IPS-NIHi7 (cell line): ENCODE measurements around the gene TMOD1.
"Not testable (repeated sequence)": the region's sequence is repeated elsewhere in the genome, so short reads cannot be mapped to it uniquely, and the experiment has no call there.

Experiments used
- DNase-seq: peaks from one replicate; pipeline ENCODE4 v3.0.0; 2012; ENCODE audit warnings: mixed read lengths; ENCODE audit errors: extremely low spot score

Gene TMOD1

DNA sequence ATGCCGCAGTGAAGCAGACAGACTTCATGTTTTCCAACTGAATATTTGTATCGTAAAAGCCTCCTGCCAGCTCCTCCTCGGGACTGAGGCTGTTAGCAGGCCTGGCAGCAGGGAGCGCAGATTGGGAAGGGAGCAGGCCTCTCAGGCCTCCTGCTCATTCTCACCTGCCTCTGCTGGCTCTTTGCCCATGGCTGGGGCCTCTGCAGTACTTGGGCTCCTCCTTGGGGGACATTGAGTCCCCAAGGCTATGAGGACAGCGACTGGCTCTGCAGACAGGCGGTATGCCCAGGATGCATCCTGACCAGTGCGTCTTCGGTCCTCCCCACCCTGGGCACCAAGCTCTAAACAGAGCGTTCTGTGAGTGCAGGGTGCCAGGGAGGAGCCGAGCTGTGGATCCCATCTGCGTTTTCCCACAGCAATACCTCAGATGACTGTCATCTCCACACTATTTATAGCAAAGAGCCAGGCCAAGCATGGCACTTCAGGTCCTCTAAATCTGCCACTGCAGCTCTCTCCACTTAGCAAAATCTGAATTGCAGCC lies 93.0 kb downstream of the TMOD1 start:
- DNase-seq, result no peak

DNA sequence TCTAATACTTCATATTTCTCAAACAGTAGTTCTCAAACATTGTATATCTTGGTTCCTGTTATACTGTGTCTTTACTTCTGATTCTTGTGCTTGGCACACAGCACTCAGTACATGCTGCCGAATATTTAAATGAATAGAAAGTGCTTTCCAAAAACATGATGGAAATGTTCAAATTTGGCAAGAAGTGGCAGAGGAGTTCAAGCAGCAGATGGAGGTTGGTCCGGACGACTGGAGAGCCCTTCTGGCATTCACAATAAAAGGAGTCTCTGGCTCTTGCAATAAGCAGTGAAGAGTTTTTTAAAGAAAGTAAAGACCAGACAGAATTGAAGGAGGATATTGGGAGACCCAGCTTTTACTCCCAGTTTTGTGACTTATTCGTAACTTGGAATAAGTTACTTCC lies 95.4 kb downstream of the TMOD1 start:
- DNase-seq, result no peak

- peak; percentile 81 for DNase-seq
Measured at GRCh38 chr9:97598461-97599288, 97.2 kb downstream of the TMOD1 start.

DNA sequence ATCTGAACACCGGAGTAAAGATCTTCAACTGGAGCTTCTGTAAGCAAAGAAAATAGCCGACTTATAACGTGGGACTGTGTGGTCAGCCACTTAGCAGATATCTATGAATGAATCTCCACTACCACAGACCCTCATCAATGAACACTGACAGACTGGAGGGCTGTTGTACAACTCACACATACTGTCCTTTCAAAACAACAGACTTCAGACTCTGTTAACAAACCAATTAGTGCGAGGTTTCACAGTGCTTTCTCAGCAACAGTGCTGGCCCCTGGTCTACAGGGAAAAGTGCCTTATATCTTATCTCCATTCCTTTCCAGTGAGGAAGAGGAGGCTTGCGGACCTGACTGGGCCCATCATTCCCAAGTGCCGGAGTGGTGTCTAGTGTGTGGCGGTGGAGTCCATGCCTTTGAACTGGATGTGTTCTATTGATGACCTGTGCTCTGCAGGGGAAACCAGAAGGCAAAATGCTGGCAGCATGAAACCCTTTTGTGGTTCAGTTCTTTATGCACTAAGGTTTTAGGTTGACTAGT lies 97.9 kb downstream of the TMOD1 start:
- no peak for DNase-seq

DNA sequence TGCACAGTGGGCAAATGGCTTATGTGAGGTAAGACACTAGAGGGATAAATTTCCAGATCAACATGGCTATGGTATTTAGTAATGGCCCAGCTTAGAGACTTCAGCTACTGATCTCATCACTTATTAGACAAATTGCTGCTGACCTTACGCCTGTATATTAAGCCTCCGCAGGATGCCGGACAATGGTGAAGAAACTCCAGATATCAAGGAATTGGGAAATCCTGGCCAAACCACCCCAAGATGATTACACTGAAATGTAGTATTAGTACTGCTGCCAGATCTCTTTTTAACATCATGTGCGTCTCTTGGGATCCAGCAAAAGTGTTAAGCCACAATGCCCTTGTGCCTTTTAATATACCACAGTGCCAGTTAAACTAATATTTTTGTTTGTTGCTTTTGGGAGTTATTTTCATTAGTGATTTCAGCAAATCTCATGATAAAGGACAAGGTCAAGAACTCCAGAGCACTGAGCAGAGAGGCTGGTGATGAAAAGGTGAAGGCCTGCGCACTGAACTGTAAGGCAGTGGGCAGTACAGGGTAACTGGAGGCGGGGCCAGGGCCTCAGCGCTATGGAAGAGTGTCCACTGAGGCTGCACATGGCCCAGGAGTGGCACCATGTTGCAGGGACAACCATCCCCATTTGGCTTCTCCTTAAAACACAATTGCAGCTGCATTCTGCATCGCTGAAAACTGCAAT lies 99.2 kb downstream of the TMOD1 start:
- no peak for DNase-seq

DNA sequence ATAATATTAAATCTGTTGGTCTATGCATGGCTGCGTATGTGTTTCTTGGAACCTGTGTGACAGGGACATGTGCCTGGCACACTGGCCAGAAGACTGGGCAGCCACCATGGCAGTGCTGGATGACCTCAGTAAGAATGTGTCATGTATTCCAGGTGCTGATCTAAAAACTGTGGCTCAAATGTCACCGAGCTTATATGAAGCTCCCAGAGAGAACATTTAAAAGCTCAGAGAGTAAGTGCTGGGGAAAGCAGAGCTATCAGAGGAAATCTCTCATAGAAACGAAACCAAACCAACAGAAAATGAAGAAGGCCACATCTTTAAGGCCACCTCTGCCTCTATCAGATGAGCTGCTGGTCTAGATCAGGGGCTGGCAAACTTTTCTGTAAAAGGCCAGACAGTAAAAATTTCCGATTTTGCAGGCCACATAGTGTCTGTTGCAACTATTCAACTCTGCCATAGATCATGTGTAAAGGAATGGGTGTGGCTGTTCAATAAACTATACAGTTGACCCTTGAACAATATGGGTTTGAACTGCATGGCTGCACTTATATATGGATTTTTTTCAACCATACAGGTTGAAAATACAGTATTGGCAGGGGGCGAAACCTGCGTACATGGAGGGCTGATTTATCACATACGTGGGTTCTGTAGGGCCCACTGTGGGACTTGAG lies 99.9 kb downstream of the TMOD1 start:
- DNase-seq, result no peak

- no peak for DNase-seq
Measured at GRCh38 chr9:97602430-97602829, 101.0 kb downstream of the TMOD1 start.

DNA sequence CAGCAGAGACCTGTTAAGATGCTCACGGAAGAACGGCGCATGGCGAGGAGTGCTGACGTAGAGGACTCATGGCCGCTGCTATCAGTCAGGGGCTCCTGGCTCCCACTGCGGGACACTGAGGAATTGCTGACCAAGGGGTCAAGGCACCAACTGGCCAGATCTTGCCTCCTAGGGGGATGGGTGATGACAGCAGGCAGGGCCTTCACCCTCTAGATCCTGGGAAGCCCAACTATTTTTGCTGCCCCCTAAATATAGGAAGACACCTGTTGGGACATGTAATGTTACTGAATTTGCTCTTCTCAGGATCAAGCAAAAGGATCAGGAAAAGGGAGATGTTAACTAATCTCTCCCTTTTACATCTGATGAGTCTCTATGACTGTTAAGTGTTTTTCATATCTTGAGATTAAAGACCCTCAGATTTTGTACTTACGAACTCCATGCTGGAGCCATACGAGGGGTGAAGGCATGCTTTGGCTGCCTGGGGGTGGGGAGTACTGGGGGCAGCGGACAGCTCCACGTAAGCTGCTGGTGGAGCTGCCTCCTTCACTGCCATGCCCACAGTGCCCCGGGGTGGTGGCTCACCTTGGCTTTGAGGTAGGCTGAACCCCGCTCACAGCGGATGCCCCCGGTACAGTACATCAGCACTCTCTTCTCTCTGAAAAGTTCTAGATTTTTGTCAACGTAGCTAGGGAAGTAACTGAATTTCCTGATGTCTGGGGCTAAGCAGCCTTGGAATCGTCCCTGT lies 103.6 kb downstream of the TMOD1 start:
- DNase-seq, result no peak

GRCh38 chr9:97615439-97616072 lies 114.1 kb downstream of the TMOD1 start:
- peak; percentile 71 for DNase-seq

DNA sequence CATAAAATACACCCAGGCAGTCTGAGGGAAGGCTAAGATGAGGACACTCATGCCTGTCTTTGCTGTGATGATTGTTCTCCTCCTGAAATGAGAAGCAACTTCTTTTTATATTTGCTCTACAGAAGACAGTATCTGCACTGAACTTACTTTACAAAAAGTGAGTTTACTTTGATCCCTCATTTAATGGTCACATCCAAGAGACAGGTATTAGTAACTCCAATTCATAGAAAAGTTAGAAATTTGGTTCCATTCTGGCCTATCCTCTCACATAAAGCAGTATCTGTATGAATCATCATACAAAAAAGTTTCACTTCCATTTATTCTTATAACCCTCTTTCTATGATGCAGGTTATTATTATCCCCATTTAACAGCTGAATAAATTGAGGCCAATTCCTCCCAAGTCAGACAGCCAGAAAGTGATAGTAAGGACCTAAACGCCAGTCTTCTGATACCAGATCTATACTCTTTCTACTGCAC lies 116.5 kb downstream of the TMOD1 start:
- no peak for DNase-seq

DNA sequence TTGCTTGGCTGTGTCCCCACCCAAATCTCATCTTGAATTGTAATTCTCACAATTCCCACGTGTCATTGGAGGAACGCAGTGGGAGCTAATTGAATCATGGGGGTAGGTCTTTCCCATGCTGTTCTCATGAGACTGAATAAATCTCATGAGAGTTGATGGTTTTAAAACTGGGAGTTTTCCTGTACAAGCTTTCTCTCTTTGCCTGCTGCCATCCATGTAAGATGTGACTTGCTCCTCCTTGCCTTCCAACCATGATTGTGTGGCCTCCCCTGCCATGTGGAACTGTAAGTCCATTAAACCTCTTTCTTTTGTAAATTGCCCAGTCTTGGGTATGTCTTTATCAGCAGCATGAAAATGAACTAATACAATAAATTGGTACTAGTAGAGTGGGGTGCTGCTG lies 118.6 kb downstream of the TMOD1 start:
- not testable (repeated sequence) for DNase-seq

DNA sequence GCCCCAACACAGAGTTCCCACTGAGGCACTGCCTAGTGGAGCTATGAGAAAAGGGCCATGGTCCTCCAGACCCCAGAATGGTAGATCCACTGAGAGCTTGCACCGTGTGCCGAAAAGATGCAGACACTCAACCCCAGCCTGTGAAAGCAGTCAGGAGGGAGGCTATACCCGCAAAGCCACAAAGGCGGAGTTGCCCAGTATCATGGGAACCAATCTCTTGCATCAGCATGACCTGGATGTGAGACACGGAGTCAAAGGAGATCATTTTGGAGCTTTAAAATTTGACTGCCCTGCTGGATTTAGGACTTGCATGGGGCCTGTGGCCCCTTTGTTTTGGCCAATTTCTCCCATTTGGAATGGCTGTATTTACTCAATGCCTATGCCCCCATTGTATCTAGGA lies 121.0 kb downstream of the TMOD1 start:
- DNase-seq, result not testable (repeated sequence)

- DNase-seq, result no peak
Measured at GRCh38 chr9:97623946-97624345, 122.5 kb downstream of the TMOD1 start.

GRCh38 chr9:97625620-97626019 lies 124.2 kb downstream of the TMOD1 start:
- DNase-seq, result no peak

DNA sequence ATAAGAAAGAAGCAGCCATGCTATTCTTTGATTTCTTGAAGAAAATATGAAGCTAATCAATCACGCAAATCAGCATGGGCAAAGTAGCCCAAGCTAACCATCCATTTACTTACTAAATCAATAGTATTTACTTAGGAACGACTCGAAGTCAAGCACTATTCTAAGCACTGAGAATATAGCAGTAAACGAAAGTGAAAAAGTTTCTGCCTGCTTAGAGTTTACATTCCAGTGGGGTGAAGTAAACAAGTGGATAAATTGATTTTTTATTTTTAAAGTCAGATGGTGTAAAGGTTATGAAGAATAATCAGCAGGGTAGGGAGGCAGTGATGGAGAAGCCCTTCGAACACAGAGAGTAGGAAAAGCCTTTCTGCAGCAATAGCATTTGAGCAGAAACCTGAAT lies 126.2 kb downstream of the TMOD1 start:
- no peak for DNase-seq

DNA sequence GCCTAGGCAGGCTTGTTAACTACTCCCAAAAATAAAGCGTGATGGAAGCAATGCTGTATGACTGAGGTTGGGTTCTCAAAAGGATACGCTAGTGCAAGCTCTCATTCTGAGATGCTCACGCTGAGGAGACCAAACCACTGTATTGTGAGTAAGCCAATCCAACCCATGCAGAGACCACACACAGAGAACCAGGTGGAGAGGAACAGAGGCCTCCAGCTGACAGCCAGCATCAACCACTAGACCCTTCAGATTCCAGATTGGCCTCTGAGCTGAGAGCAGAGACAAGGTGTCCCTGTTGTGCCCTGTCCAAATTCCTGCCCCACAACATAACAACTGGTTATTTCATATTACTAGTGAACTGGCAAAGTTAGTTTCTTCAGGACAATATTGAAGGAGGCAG lies 127.2 kb downstream of the TMOD1 start:
- no peak for DNase-seq

DNA sequence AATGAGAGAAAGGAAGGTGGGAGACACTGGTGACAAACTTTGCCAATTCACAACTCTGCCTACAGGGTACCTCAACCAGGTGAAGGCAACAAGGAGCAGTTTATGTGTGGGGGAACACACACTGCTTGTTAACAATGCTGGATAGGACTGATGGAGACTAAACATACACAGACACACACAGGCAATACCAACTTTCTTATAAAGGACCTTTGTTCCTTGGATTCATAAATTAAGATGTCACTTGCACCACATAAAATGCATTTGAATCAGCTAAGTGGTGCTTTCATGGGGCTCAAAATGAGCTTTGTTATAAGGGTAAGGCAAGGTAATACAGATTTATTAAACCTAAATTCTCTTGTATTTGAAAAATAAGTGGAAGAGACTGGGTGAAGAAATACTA lies 127.7 kb downstream of the TMOD1 start:
- DNase-seq, result no peak

DNA sequence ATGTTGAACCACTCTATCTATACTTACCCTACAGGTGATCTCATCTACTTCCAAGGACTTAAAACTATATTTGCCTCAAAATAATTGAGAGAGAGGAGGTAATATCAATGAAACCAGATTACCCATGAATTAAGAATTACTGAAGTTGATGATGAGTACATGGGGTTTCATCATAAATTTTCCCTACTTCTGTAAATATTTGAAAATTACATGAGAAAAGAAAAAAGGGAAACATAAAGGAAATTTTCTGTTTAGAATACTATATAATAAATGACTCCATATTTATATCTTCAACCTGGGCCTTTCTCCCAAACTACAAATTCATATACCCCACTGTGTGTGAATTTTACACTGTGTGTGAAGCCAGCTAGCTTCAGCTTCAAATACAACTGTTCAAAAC lies 129.1 kb downstream of the TMOD1 start:
- no peak for DNase-seq

DNA sequence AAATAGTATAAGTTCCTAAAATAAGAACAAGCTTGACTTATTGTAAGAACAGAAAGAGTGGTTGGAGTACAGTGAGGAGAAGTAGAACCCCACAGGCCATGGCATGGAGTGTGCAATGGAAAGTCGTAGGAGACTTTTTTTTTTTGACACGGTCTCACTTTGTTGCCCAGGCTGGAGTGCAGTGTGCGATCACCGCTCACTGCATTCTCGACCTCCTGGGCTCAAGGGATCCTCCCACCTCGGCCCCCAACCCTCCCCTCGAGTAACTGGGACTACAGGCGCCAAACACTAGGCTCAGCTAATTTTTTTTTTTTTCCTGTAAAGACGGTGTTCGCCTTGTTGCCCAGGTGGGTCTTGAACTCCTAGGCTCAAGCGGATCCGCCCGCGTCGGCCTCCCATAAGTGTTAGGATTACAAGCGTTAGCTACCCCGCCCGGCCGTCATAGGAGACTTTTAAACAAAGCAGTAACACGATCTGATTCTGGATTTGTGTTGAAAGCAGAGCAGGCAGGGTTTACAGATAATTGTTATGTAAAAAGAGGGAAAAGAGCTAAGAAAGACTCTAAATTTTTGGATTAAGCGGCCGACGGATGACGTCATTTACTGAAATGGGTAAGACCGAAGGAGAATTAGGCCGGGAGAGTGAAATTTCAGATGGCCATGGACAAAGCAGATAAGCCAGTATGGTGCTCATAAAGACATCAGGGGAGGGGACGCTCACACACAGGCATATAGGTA lies 130.9 kb downstream of the TMOD1 start:
- peak; percentile 24 for DNase-seq
